ENCODE results near the gene GARIN1A.
A peak's percentile ranks its signal among the peaks of the same experiment; 100 is the strongest.

Gene GARIN1A

GRCh38 chr7:128665057-128665456 is 7.0 kb upstream of the GARIN1A start:
- no peak overlapping the region for H3K4ac ChIP-seq (ENCODE audit: low read length)
- H3K14ac ChIP-seq (ENCODE audit: low read length) = no peak overlapping the region
- no peak overlapping the region for H3K4me2 ChIP-seq (ENCODE audit: insufficient read depth, low read length, poor library complexity, severe bottlenecking)
- no peak overlapping the region for H3K4me3 ChIP-seq (ENCODE audit: low read length in 2 of 2)
- H3K79me1 ChIP-seq (ENCODE audit: low read depth, low read length) = no peaks in the 10 kb centered on the region
- no peak overlapping the region for H4K8ac ChIP-seq (ENCODE audit: low read depth, low read length)
- H2AFZ ChIP-seq (ENCODE audit: low read length) = no peak overlapping the region
- no peak overlapping the region for H3K23ac ChIP-seq (ENCODE audit: low read depth, low read length, poor library complexity)
- H3K9me3 ChIP-seq (replicated peaks in 1 of 2; ENCODE audit: control insufficient read depth in 2 of 2, insufficient read depth in 1 of 2, low read depth in 1 of 2, low read length in 2 of 2) = peaks cover 2 to 7% of the 10 kb centered on the region in 2 donors
- no peak overlapping the region for H3K9ac ChIP-seq (ENCODE audit: low read depth, low read length, poor library complexity)
- no peak overlapping the region for H2BK12ac ChIP-seq (ENCODE audit: low read length)
- H3K27me3 ChIP-seq (ENCODE audit: control insufficient read depth in 3 of 3, insufficient read depth in 3 of 3, low read depth in 1 of 3, low read length in 3 of 3) = no peaks in the 10 kb centered on the region
- no peak overlapping the region for H2BK5ac ChIP-seq (ENCODE audit: low read length)
- H2BK120ac ChIP-seq (ENCODE audit: low read depth, low read length) = no peak overlapping the region
- WGBS, 2 donors (ENCODE audit: extremely low coverage in 2 of 2, insufficient read length in 2 of 2, insufficient replicate concordance in 1 of 2) = no CpG with 5 or more reads among the region's 1 CpG
- no peaks in the 10 kb centered on the region for H3K4me1 ChIP-seq (ENCODE audit: control insufficient read depth in 2 of 2, insufficient read depth in 1 of 2, low read depth in 1 of 2, low read length in 2 of 2)
- H3K18ac ChIP-seq (ENCODE audit: low read length) = no peak overlapping the region
- no peak overlapping the region for H4K91ac ChIP-seq (ENCODE audit: low read depth, low read length, poor library complexity)
- H3K27ac ChIP-seq (replicated peaks; ENCODE audit: low read length) = no peak overlapping the region
- no peaks in the 10 kb centered on the region for H3K36me3 ChIP-seq (replicated peaks in 1 of 2; ENCODE audit: control insufficient read depth in 2 of 2, insufficient read depth in 2 of 2, low read length in 2 of 2)
- DNase-seq (ENCODE audit: low spot score) = no peak
- H2BK15ac ChIP-seq (ENCODE audit: low read length) = no peak overlapping the region
- no peak overlapping the region for H2AK5ac ChIP-seq (ENCODE audit: low read depth, low read length)

GRCh38 chr7:128666200-128666599 is 5.9 kb upstream of the GARIN1A start:
- no peak overlapping the region for H2BK15ac ChIP-seq (ENCODE audit: low read length)
- no peak overlapping the region for H4K91ac ChIP-seq (ENCODE audit: low read depth, low read length, poor library complexity)
- no peak overlapping the region for H3K14ac ChIP-seq (ENCODE audit: low read length)
- H3K27me3 ChIP-seq (ENCODE audit: control insufficient read depth in 3 of 3, insufficient read depth in 3 of 3, low read depth in 1 of 3, low read length in 3 of 3) = no peaks in the 10 kb centered on the region
- H2BK12ac ChIP-seq (ENCODE audit: low read length) = no peak overlapping the region
- H3K23ac ChIP-seq (ENCODE audit: low read depth, low read length, poor library complexity) = no peak overlapping the region
- no peak overlapping the region for H3K4me3 ChIP-seq (ENCODE audit: low read length in 2 of 2)
- no peak overlapping the region for H4K8ac ChIP-seq (ENCODE audit: low read depth, low read length)
- no peak overlapping the region for H2AFZ ChIP-seq (ENCODE audit: low read length)
- H3K4me2 ChIP-seq (ENCODE audit: insufficient read depth, low read length, poor library complexity, severe bottlenecking) = no peak overlapping the region
- no peaks in the 10 kb centered on the region for H3K4me1 ChIP-seq (ENCODE audit: control insufficient read depth in 2 of 2, insufficient read depth in 1 of 2, low read depth in 1 of 2, low read length in 2 of 2)
- H3K36me3 ChIP-seq (replicated peaks in 1 of 2; ENCODE audit: control insufficient read depth in 2 of 2, insufficient read depth in 2 of 2, low read length in 2 of 2) = no peaks in the 10 kb centered on the region
- H2BK120ac ChIP-seq (ENCODE audit: low read depth, low read length) = no peak overlapping the region
- H3K9me3 ChIP-seq (replicated peaks in 1 of 2; ENCODE audit: control insufficient read depth in 2 of 2, insufficient read depth in 1 of 2, low read depth in 1 of 2, low read length in 2 of 2) = peaks cover 2 to 6% of the 10 kb centered on the region in 2 donors
- WGBS, 2 donors (ENCODE audit: extremely low coverage in 2 of 2, insufficient read length in 2 of 2, insufficient replicate concordance in 1 of 2) = no CpG with 5 or more reads among the region's 8 CpGs
- H2BK5ac ChIP-seq (ENCODE audit: low read length) = no peak overlapping the region
- H2AK5ac ChIP-seq (ENCODE audit: low read depth, low read length) = no peak overlapping the region
- H3K18ac ChIP-seq (ENCODE audit: low read length) = no peak overlapping the region
- no peak overlapping the region for H3K4ac ChIP-seq (ENCODE audit: low read length)
- no peak overlapping the region for H3K27ac ChIP-seq (replicated peaks; ENCODE audit: low read length)
- no peak for DNase-seq (ENCODE audit: low spot score)
- H3K9ac ChIP-seq (ENCODE audit: low read depth, low read length, poor library complexity) = no peak overlapping the region
- H3K79me1 ChIP-seq (ENCODE audit: low read depth, low read length) = no peaks in the 10 kb centered on the region

- Histone ChIP-seq H3K9me3 (replicated peaks in 1 of 2; ENCODE audit: control insufficient read depth in 2 of 2, insufficient read depth in 1 of 2, low read depth in 1 of 2, low read length in 2 of 2) (peaks cover 0 to 2% of the 10 kb centered on the region in 2 donors), H3K79me1 (ENCODE audit: low read depth, low read length) (peaks cover 2% of the 10 kb centered on the region), H3K14ac (ENCODE audit: low read length) (no peak overlapping the region), H3K4ac (ENCODE audit: low read length) (no peak overlapping the region), H4K8ac (ENCODE audit: low read depth, low read length) (no peak overlapping the region), H2AFZ (ENCODE audit: low read length) (peak overlapping the region; percentile 27), H3K9ac (ENCODE audit: low read depth, low read length, poor library complexity) (no peak overlapping the region), H2AK5ac (ENCODE audit: low read depth, low read length) (no peak overlapping the region), H3K27ac (replicated peaks; ENCODE audit: low read length) (no peak overlapping the region), H3K4me3 (ENCODE audit: low read length in 2 of 2) (no peak overlapping the region), H4K91ac (ENCODE audit: low read depth, low read length, poor library complexity) (no peak overlapping the region), H3K27me3 (ENCODE audit: control insufficient read depth in 3 of 3, insufficient read depth in 3 of 3, low read depth in 1 of 3, low read length in 3 of 3) (no peaks in the 10 kb centered on the region), H3K4me2 (ENCODE audit: insufficient read depth, low read length, poor library complexity, severe bottlenecking) (no peak overlapping the region), H3K4me1 (ENCODE audit: control insufficient read depth in 2 of 2, insufficient read depth in 1 of 2, low read depth in 1 of 2, low read length in 2 of 2) (peaks cover 0 to 9% of the 10 kb centered on the region in 2 donors), H2BK5ac (ENCODE audit: low read length) (no peak overlapping the region), H3K36me3 (replicated peaks in 1 of 2; ENCODE audit: control insufficient read depth in 2 of 2, insufficient read depth in 2 of 2, low read length in 2 of 2) (no peaks in the 10 kb centered on the region), H3K18ac (ENCODE audit: low read length) (no peak overlapping the region), H3K23ac (ENCODE audit: low read depth, low read length, poor library complexity) (no peak overlapping the region), H2BK120ac (ENCODE audit: low read depth, low read length) (no peak overlapping the region), H2BK15ac (ENCODE audit: low read length) (no peak overlapping the region), H2BK12ac (ENCODE audit: low read length) (no peak overlapping the region)
- WGBS, 2 donors (ENCODE audit: extremely low coverage in 2 of 2, insufficient read length in 2 of 2, insufficient replicate concordance in 1 of 2) = no CpG with 5 or more reads among the region's 7 CpGs
- no peak for DNase-seq (ENCODE audit: low spot score)
These were observed 930 bp downstream of the GARIN1A start for GRCh38 chr7:128672927-128673517.

- H3K4me3 ChIP-seq (ENCODE audit: low read length in 2 of 2) = no peak overlapping the region
- H4K8ac ChIP-seq (ENCODE audit: low read depth, low read length) = no peak overlapping the region
- H3K27ac ChIP-seq (replicated peaks; ENCODE audit: low read length) = no peak overlapping the region
- no peak overlapping the region for H2BK12ac ChIP-seq (ENCODE audit: low read length)
- H3K23ac ChIP-seq (ENCODE audit: low read depth, low read length, poor library complexity) = no peak overlapping the region
- WGBS, 2 donors (ENCODE audit: extremely low coverage in 2 of 2, insufficient read length in 2 of 2, insufficient replicate concordance in 1 of 2) = no CpG with 5 or more reads among the region's 6 CpGs
- no peaks in the 10 kb centered on the region for H3K27me3 ChIP-seq (ENCODE audit: control insufficient read depth in 3 of 3, insufficient read depth in 3 of 3, low read depth in 1 of 3, low read length in 3 of 3)
- no peak overlapping the region for H4K91ac ChIP-seq (ENCODE audit: low read depth, low read length, poor library complexity)
- H3K79me1 ChIP-seq (ENCODE audit: low read depth, low read length) = peaks cover 2% of the 10 kb centered on the region
- H3K9me3 ChIP-seq (replicated peaks in 1 of 2; ENCODE audit: control insufficient read depth in 2 of 2, insufficient read depth in 1 of 2, low read depth in 1 of 2, low read length in 2 of 2) = peaks cover 0 to 2% of the 10 kb centered on the region in 2 donors
- H3K4ac ChIP-seq (ENCODE audit: low read length) = no peak overlapping the region
- DNase-seq (ENCODE audit: low spot score) = no peak
- no peak overlapping the region for H2BK120ac ChIP-seq (ENCODE audit: low read depth, low read length)
- H2AK5ac ChIP-seq (ENCODE audit: low read depth, low read length) = no peak overlapping the region
- H2BK5ac ChIP-seq (ENCODE audit: low read length) = no peak overlapping the region
- H3K9ac ChIP-seq (ENCODE audit: low read depth, low read length, poor library complexity) = no peak overlapping the region
- no peak overlapping the region for H2BK15ac ChIP-seq (ENCODE audit: low read length)
- no peak overlapping the region for H3K4me2 ChIP-seq (ENCODE audit: insufficient read depth, low read length, poor library complexity, severe bottlenecking)
- H3K14ac ChIP-seq (ENCODE audit: low read length) = no peak overlapping the region
- H2AFZ ChIP-seq (ENCODE audit: low read length) = no peak overlapping the region
- no peaks in the 10 kb centered on the region for H3K36me3 ChIP-seq (replicated peaks in 1 of 2; ENCODE audit: control insufficient read depth in 2 of 2, insufficient read depth in 2 of 2, low read length in 2 of 2)
- H3K18ac ChIP-seq (ENCODE audit: low read length) = no peak overlapping the region
- H3K4me1 ChIP-seq (ENCODE audit: control insufficient read depth in 2 of 2, insufficient read depth in 1 of 2, low read depth in 1 of 2, low read length in 2 of 2) = peaks cover 0 to 9% of the 10 kb centered on the region in 2 donors
These were observed 1.5 kb downstream of the GARIN1A start for GRCh38 chr7:128673571-128673970.

All from neuronal stem cell (in vitro differentiated cells).